ENCODE measurements around the gene NAP1L4. TPM values are rescaled to one million over a fixed set of nuclear protein-coding genes. Genes with fewer than 3 reads are reported as not detected.

NAP1L4 gene
- total RNA-seq, 1 donor, result 72.0 TPM

DNA sequence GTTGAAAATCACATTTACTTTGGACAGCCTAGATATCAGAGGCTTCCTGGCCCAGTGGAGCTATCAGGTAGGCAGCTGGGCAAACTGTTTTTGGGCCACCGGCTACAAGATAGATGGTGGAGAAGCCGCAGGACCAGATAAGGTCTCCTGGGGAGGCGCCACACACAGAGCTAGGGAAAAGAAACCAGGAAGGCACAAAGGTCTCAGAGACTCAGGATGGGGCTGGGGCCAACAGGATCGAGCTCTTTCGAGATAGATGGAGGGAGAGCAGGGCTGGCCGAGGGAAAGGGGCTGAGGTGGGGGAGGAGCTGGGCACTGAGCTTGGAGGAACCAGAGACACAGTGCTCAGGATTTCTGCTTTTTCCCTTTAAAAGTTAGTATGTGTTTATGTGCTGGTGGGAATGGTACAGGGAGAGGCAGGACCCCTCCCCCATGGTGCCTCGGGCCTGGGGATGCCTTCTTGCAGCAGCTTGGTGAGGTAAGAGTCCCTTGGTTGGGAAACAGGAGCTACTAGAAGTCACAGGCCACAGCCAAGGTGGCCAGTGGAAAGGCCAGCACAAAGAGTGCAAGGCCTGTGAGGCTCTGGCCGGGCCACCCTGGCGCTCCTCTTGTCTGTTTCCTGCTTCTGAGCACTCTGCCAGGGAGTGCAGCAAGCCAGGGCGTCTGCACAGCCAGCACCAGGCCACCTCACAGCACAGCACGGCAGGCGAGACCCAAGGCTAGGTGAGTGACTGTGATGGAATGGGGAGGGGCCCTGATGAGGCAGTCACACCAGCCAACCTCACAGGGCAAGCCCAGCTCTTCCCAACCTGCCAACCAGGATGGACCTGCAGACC lies 11.5 kb upstream of the NAP1L4 start:
- no peak overlapping the region for H3K4me2 ChIP-seq (ENCODE audit: insufficient read depth, low read length)
- H3K36me3 ChIP-seq (ENCODE audit: insufficient read depth, low read length), result peaks cover 72% of the 10 kb centered on the region
- H3K9me3 ChIP-seq (ENCODE audit: low read depth, low read length), result no peaks in the 10 kb centered on the region
- TF ChIP-seq, protein P1, sequence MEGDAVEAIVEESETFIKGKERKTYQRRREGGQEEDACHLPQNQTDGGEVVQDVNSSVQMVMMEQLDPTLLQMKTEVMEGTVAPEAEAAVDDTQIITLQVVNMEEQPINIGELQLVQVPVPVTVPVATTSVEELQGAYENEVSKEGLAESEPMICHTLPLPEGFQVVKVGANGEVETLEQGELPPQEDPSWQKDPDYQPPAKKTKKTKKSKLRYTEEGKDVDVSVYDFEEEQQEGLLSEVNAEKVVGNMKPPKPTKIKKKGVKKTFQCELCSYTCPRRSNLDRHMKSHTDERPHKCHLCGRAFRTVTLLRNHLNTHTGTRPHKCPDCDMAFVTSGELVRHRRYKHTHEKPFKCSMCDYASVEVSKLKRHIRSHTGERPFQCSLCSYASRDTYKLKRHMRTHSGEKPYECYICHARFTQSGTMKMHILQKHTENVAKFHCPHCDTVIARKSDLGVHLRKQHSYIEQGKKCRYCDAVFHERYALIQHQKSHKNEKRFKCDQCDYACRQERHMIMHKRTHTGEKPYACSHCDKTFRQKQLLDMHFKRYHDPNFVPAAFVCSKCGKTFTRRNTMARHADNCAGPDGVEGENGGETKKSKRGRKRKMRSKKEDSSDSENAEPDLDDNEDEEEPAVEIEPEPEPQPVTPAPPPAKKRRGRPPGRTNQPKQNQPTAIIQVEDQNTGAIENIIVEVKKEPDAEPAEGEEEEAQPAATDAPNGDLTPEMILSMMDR (IDR thresholded peaks at IDR 0.05; ENCODE audit: extremely low read depth, low read depth, low read length), result no peak
- peaks cover 21% of the 10 kb centered on the region for H3K4me1 ChIP-seq (ENCODE audit: insufficient read depth, low read length)
- H3K4me3 ChIP-seq (ENCODE audit: insufficient read depth, low read length), result no peak overlapping the region
- H3K27me3 ChIP-seq (ENCODE audit: insufficient read depth, low read length), result no peaks in the 10 kb centered on the region
- no peak overlapping the region for H3K27ac ChIP-seq (ENCODE audit: low read depth, low read length)
- peaks cover 7% of the 10 kb centered on the region for H4K20me1 ChIP-seq (ENCODE audit: insufficient read depth, low read length)
- peak; percentile 73 for DNase-seq (ENCODE audit: insufficient read length, low spot score, missing footprints)
- H3K79me2 ChIP-seq (ENCODE audit: insufficient read depth, low read length), result no peaks in the 10 kb centered on the region
- no peak overlapping the region for H2AFZ ChIP-seq (ENCODE audit: low read length)

DNA sequence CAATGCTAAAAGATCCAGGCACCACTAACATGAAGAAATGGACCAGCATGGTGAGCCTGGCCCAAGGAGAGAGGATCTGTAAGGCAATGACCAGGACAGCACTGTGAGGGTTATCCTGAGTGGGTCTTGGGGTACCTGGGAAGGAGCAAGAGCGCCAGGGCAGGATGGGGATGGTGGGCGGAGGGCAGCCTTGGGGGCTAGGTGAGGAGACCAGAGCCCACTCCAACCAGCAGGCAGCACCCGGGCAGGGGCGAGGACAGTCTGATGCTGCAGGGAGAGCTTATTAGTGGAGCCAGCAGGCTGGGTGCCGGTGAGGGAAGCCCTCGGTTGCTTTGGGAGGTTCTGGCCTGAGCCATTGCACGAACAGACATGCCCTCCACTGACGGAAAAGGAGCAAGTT lies 10.7 kb upstream of the NAP1L4 start:
- Histone ChIP-seq H3K27me3 (ENCODE audit: insufficient read depth, low read length) (no peaks in the 10 kb centered on the region), H3K9me3 (ENCODE audit: low read depth, low read length) (no peaks in the 10 kb centered on the region), H3K4me1 (ENCODE audit: insufficient read depth, low read length) (peaks cover 21% of the 10 kb centered on the region), H2AFZ (ENCODE audit: low read length) (no peak overlapping the region), H4K20me1 (ENCODE audit: insufficient read depth, low read length) (peaks cover 7% of the 10 kb centered on the region), H3K27ac (ENCODE audit: low read depth, low read length) (no peak overlapping the region), H3K4me2 (ENCODE audit: insufficient read depth, low read length) (no peak overlapping the region), H3K4me3 (ENCODE audit: insufficient read depth, low read length) (no peak overlapping the region), H3K36me3 (ENCODE audit: insufficient read depth, low read length) (peaks cover 68% of the 10 kb centered on the region), H3K79me2 (ENCODE audit: insufficient read depth, low read length) (no peaks in the 10 kb centered on the region)
- no peak for DNase-seq (ENCODE audit: insufficient read length, low spot score, missing footprints)
- TF ChIP-seq, protein P1 (IDR thresholded peaks at IDR 0.05; ENCODE audit: extremely low read depth, low read depth, low read length), result no peak

DNA sequence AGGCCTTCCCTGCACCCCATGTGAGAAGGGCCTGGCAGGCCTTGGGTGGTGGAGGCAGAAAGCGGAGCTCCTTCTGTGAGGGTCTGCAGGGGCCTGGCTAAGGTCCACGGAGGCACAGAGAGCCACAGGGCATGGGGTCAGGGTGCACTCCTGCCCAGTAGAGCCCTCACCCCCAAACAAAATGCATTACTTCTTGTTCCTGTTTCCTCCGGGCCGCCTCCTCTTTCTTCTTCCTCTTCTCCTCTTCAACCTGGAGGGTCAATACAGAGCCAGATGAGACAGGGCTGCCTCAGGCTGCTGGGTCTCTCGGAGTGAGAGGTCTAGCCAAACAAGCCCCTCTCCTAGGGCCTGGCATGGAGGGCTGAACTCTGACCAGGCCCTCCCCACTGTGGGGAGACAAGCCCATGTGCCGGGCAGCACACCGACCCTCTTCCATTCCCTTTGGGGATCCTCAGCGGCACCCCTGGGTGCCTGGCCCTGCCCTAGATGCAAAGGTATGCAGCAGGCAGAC lies 10.3 kb upstream of the NAP1L4 start:
- Histone ChIP-seq H3K27ac (ENCODE audit: low read depth, low read length) (no peak overlapping the region), H4K20me1 (ENCODE audit: insufficient read depth, low read length) (peaks cover 7% of the 10 kb centered on the region), H3K36me3 (ENCODE audit: insufficient read depth, low read length) (peaks cover 65% of the 10 kb centered on the region), H3K4me2 (ENCODE audit: insufficient read depth, low read length) (no peak overlapping the region), H3K79me2 (ENCODE audit: insufficient read depth, low read length) (no peaks in the 10 kb centered on the region), H3K27me3 (ENCODE audit: insufficient read depth, low read length) (no peaks in the 10 kb centered on the region), H3K9me3 (ENCODE audit: low read depth, low read length) (no peaks in the 10 kb centered on the region), H2AFZ (ENCODE audit: low read length) (no peak overlapping the region), H3K4me3 (ENCODE audit: insufficient read depth, low read length) (no peak overlapping the region), H3K4me1 (ENCODE audit: insufficient read depth, low read length) (peaks cover 21% of the 10 kb centered on the region)
- no peak for DNase-seq (ENCODE audit: insufficient read length, low spot score, missing footprints)
- TF ChIP-seq, protein P1 (IDR thresholded peaks at IDR 0.05; ENCODE audit: extremely low read depth, low read depth, low read length), result no peak

DNA sequence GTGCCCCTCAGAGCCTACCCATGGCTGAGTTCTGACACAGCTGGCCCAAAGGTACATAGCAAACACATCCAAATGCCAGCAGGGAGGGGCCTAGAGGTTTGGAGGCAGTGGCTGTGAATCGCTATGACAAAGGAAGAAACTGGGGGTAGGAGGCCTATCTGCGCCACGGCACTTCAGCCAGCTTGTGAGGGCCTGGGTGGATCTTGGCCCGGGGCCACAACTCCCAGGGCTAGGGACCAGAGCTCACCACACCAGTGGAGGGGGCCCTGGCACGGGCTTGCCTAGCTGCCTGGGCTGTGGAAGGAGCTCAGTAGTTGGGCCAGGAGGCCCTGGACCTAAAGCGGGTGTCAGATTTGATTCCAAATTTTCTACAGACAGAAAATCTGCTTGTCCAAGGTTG lies 9.4 kb upstream of the NAP1L4 start:
- Histone ChIP-seq H2AFZ (ENCODE audit: low read length) (no peak overlapping the region), H3K4me2 (ENCODE audit: insufficient read depth, low read length) (no peak overlapping the region), H3K4me3 (ENCODE audit: insufficient read depth, low read length) (no peak overlapping the region), H3K36me3 (ENCODE audit: insufficient read depth, low read length) (peaks cover 62% of the 10 kb centered on the region), H4K20me1 (ENCODE audit: insufficient read depth, low read length) (peaks cover 7% of the 10 kb centered on the region), H3K27me3 (ENCODE audit: insufficient read depth, low read length) (no peaks in the 10 kb centered on the region), H3K9me3 (ENCODE audit: low read depth, low read length) (no peaks in the 10 kb centered on the region), H3K4me1 (ENCODE audit: insufficient read depth, low read length) (peaks cover 21% of the 10 kb centered on the region), H3K27ac (ENCODE audit: low read depth, low read length) (peak overlapping the region; percentile 1), H3K79me2 (ENCODE audit: insufficient read depth, low read length) (no peaks in the 10 kb centered on the region)
- DNase-seq (ENCODE audit: insufficient read length, low spot score, missing footprints), result no peak
- TF ChIP-seq, protein P1 (IDR thresholded peaks at IDR 0.05; ENCODE audit: extremely low read depth, low read depth, low read length), result no peak

All from osteoblast (primary cell).